Measurements from ENCODE around the gene MRPL2.

The MRPL2 gene

DNA sequence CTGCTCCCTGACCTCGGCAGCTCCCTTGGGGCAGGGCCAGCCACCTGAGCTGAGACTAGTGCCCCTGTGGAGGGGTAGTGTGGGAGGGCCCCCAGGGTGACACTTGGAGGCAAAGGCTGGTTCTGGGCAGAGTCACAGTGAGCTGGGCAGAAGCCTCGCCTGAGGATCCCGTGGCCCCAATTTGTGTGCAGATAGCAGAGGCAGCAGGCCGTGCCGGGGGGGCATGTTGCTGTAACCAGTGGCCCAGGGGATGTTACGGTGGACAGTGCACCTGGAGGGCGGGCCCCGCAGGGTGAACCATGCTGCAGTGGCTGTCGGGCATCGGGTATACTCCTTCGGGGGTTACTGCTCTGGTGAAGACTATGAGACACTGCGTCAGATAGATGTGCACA lies 42.3 kb downstream of the MRPL2 start:
- DNase-seq, result no peak

DNA sequence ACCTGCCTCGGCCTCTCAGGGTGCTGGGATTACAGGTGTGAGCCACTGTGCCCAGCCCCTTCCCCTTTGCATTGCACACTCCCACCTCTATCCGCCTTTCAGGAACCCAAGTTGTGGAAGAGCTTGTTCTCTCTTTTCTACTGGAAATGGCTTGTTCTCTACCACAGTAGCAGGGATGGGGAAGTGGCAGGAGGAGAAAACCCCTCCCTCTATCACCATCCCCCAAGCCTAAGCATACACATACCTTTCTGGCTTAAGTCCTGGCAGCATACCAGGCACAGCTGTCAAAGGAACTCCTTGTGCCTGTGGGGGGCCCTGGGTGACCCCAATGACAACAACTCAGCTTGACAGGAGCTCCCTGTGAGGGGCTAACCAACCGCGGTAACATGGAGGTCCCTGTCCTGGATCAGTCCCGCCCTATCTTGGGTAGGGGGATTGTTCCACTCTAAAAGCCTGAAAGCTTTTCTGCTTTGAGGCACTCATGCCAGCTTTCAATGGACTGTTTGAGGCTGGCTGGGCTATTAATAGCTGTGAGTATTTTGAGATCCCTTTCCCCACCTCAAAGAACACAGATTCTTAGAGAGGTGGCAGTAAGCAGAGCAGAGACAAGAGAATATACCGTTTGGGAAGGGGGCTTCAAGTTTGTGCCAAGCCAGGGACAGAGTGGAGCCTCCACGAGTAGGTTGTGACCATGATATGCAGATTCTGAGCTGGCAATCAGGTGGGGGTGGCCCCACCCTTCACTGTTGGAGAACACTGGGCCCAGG lies 42.9 kb downstream of the MRPL2 start:
- DNase-seq, result peak in 1 of 2 experiments; percentile 16

DNA sequence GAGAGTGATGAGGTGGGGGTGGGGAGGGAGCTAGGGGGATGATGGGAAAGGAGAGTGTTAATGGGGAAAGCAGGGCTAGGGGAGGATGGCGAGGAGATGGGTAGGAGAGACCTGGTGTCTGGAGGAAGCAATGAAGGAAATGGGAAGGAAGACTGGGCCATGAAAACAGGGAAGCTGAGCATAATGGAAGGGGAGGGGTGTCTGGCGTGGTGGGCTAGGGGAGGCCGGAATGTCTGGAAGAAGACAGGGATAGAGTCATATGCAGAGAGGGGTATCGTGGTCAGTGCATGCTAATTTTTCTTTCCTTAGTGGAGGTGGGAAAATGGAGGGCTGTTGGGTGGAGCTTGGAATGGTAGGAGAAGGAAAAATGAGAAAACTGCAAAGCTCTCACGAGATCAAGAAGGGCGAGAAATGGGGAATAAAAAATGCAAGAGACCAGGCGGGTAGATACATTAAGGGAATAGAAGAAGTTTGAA lies 44.8 kb downstream of the MRPL2 start:
- DNase-seq, result peak in 1 of 2 experiments; percentile 29

DNA sequence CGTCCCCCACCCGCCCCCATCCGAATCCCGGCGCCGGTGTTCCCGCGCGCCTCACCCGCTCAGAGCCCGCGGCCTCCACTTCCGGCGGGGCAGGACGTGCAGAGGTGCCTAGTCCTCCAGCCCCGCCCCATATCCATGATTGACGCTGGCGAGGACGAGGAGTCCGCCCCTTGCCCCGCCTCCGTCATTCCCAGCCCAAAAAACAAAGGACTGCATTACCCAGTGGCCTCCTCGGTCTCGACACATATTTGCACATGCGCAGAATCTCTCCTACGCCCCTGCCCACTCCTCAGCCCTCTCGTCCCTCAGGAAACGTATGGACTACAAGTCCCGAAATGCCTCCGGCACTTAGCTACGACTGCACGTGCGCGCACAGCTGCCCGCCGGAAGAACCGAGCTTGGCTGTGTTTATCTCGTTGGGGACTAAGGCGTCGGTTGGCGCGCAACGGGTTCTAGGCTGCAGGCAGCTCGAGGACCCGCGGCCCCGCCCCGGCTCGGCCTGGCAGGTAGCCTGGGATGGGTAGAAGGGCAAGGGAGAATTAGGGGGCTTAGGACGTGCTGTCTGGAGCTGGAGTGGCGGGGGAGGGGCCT lies 45.3 kb downstream of the MRPL2 start, which contains the start of the genes KLHDC3 and MEA1:
Gene KLHDC3 (plus strand): TSS at position 407 of the 591 bp plus-strand sequence. CDS start 2,944 bp downstream, outside the sequence.
Gene MEA1 (minus strand): TSS at position 104 of the 591 bp plus-strand sequence. CDS start 133 bp downstream, outside the sequence.
- DNase-seq, result peak; percentile 99

DNA sequence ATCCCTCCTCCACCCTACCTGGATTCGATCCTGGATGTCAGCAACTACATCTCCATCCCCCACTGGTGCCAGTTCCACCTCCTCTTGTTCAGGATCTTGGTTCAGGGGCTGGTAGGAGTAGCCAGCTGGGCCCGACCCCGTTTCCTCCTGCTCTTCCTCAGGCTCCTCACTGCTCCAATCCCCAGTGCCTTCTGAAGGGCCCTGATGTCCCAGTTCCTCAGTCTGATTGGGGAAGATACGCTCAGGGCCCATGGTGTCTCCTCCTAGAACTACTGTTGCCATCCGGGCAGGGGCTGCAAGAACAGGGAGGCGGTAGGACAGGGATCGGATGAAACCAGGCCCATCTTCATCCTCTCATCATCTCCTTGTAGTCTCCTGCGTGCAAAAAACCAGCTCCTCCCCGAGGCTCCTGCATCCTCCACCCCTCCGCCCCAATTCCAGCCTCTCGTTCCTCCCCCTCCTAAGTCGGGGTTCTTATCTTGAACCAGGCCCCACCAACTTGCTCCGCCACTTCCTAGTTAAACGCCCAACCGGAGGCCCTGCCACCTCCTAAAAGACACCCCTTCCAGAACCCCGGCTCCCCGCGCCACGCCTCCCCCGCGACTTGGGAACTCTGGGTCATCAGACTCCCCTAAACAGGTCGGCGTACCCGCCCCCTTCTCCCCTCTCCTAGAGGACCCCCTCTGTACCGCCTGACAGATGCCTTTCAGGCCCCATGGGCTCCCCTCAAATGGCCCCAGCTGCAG lies 46.0 kb downstream of the MRPL2 start:
- peak; percentile 63 to 71 for DNase-seq

DNA sequence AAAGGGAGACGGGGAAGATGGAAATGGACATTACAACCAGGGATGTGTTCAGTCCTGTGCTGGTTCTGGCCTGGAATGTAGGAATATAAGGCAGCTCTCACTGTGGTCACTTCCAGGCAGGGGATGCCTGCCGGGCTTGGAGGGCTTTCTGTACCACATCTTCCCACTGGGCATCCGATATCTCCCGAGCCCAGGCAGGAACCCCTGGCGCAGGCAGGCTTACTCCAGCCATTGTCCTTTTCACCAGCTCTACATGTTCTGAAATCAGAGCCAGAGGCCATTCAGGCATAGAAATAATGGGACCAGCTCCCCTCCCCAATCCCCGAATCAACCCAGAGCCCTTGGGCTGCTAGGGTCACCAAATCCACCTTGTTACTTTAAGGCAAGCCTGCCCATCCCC lies 46.9 kb downstream of the MRPL2 start:
- no peak for DNase-seq

DNA sequence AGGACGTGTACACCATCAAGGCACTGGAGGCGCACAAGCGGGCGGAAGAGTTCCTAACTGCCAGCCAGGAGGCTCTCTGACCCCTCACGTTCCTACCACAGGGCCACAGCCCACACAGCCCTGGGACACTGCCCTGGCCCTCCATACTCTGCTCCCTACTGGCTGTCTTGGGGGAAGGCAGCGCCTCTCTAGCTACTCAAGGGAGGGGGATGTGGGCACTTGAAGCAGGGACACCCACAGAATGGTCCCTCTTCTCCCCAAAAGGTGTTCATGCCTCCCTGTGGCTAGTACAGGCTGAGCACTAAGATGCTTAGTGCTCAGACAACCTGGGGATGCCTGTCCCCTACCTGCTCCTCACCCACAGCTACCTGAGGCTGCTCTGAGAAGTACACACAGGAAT lies 48.0 kb downstream of the MRPL2 start:
- no peak for DNase-seq

DNA sequence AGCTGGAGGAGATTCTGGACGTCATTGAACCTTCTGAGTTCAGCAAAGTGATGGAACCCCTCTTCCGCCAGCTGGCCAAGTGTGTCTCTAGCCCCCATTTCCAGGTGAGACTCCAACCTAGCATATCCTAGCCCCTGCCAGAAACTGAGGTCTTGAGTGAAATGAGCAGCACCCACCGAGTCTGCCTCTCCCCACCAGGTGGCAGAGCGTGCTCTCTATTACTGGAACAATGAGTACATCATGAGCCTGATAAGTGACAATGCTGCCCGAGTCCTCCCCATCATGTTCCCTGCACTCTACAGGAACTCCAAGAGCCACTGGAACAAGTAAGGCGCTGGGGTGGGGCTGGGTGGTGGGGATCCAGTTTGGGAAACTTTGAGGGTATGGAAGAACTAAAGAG lies 50.1 kb downstream of the MRPL2 start:
- DNase-seq, result peak; percentile 59 to 65

DNA sequence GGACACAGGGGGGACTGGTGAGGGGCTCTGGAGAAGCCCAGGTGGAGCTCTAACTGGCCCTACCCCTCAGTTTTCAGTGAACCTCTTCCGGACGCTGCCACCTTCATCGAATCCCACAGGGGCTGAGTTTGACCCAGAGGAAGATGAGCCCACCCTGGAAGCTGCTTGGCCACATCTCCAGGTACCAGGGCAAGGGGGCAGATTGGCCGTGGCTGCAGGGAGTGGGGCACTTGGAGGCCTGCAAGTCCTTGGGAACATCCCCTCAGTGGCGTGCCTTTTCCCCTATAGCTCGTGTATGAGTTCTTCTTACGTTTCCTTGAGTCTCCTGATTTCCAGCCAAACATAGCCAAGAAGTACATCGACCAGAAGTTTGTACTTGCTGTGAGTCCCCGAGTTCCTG lies 52.1 kb downstream of the MRPL2 start:
- DNase-seq, result no peak

DNA sequence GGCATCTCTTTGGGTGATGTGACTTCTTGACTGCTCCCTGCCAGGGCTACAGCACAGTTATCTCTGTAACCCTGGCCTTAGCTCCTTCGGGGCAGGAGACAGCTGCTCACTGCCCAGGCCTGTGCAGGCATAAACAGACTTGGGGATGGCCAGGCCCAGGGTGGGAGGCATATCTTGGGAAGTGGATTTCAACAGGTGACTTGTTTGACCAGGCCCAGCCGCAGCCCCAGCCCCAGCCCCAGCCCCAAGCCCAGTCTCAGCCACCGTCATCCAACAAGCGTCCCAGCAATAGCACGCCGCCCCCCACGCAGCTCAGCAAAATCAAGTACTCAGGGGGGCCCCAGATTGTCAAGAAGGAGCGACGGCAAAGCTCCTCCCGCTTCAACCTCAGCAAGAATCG lies 53.0 kb downstream of the MRPL2 start:
- no peak for DNase-seq

DNA sequence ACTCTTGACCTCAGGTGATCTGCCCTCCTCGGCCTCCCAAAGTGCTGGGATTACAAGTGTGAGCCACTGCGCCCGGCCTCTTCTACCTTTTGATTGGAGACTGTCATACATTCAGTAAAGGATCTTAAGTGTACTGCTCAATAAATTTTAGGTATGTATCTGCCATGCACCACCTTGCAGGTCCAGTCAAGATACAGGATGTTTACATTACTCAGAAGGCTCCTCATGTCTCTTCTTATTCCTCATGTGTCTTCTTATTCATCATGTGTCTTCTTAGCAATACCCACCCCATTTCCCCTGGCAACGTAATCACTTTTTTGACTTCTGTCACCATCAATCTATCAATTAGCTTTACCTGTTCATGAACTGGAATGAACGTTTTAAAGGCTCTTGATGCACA lies 53.4 kb downstream of the MRPL2 start:
- no peak for DNase-seq

Measured in Kasumi-1 (cell line).